WTC11 (cell line): ENCODE data around the gene DFFB.

Experiments used
- CBFB ChIP-seq: sonication (generic); formaldehyde crosslinking; IDR thresholded peaks from 2 replicates; pipeline ENCODE4 v1.8.1; 2022; ENCODE audit warnings: mild to moderate bottlenecking, low read depth, missing genetic modification reagents
- CTCF ChIP-seq: fragments of 200-600 bp; IDR thresholded peaks from 2 replicates; pipeline ENCODE4 v1.8.0; 2022; ENCODE audit warnings: antibody characterized with exemption
- ELF4 ChIP-seq: sonication (generic); formaldehyde crosslinking; IDR thresholded peaks from 2 replicates; pipeline ENCODE4 v1.8.1; 2022; ENCODE audit warnings: low read depth, mild to moderate bottlenecking, moderate library complexity, missing genetic modification reagents
- IRF1 ChIP-seq: sonication (generic); formaldehyde crosslinking; IDR thresholded peaks from 2 replicates; pipeline ENCODE4 v1.8.0; 2023; ENCODE audit warnings: missing genetic modification reagents
- MXD4 ChIP-seq: fragments of 250-450 bp; sonication (Bioruptor Pico); IDR thresholded peaks from 2 replicates; pipeline ENCODE4 v1.8.0; 2021; ENCODE audit warnings: mild to moderate bottlenecking, moderate library complexity, borderline replicate concordance
- NFYB ChIP-seq: sonication (generic); formaldehyde crosslinking; conservative IDR thresholded peaks from 2 replicates; pipeline ENCODE4 v1.8.0; 2022; ENCODE audit warnings: low read depth, missing genetic modification reagents
- USF1 ChIP-seq: sonication (generic); formaldehyde crosslinking; IDR thresholded peaks from 2 replicates; pipeline ENCODE4 v1.8.0; 2022; ENCODE audit warnings: mild to moderate bottlenecking, missing genetic modification reagents
- ZNF121 ChIP-seq: sonication (generic); formaldehyde crosslinking; IDR thresholded peaks from 2 replicates; pipeline ENCODE4 v1.8.0; 2023; ENCODE audit warnings: missing genetic modification reagents
- ZNF232 ChIP-seq: sonication (generic); formaldehyde crosslinking; IDR thresholded peaks from 2 replicates; pipeline ENCODE4 v1.8.0; 2022; ENCODE audit warnings: mild to moderate bottlenecking, missing genetic modification reagents

- TF ChIP-seq ELF4, result no peak
- no peak for TF ChIP-seq CTCF
- no peak for TF ChIP-seq NFYB (CRISPR knock-in tag)
- no peak for TF ChIP-seq ZNF232
- TF ChIP-seq IRF1 (CRISPR knock-in tag), result no peak
- TF ChIP-seq ZNF121 (CRISPR knock-in tag), result no peak
- no peak for TF ChIP-seq USF1 (CRISPR knock-in tag)
- no peak for TF ChIP-seq CBFB
- no peak for TF ChIP-seq MXD4 (CRISPR knock-in tag)
Measured at GRCh38 chr1:3809680-3810079, 47.6 kb upstream of the DFFB start.
